Measurements from ENCODE around the gene PDE6B.

PDE6B gene

DNA sequence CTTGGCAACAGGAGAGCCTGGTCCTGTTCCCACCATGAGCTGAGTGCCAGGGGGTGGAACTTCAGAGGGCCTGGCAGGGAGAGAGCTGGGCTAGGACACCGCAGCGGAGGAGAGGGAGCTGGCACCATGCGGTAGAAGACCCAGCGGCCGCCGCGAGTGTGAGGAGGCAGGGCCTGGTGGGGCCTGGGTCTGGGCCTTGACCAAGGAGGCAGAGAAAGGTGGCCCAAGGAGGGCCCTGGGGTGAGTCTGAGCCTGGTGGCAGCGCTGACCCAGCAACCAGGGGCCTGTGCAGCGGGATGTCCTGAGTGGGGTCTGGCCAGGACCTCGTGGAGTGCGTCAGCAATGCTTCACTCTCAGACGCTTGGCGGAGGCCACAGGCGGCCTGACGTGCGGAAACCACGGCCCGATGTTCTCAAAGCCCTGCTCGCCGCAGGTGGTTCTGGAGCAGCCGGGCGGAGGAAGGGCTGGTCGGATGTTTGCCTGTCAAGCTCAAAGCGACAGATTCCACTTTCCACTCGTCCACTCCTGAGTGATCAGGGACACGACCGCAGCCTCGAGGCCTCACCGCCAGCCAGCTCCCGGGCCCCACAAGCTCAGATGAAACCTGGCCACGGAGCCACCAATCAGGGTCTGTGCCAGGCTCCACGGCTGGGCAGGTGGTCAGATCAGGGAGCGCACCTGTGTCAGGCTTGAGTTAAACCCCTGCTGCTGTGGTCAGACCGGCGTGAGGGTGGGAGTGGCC, 27.9 kb downstream of the PDE6B start:
- no peak overlapping the region for H3K4me3 ChIP-seq (ENCODE audit: low read length)
- DNase-seq (ENCODE audit: low read depth, low spot score), result no peak

DNA sequence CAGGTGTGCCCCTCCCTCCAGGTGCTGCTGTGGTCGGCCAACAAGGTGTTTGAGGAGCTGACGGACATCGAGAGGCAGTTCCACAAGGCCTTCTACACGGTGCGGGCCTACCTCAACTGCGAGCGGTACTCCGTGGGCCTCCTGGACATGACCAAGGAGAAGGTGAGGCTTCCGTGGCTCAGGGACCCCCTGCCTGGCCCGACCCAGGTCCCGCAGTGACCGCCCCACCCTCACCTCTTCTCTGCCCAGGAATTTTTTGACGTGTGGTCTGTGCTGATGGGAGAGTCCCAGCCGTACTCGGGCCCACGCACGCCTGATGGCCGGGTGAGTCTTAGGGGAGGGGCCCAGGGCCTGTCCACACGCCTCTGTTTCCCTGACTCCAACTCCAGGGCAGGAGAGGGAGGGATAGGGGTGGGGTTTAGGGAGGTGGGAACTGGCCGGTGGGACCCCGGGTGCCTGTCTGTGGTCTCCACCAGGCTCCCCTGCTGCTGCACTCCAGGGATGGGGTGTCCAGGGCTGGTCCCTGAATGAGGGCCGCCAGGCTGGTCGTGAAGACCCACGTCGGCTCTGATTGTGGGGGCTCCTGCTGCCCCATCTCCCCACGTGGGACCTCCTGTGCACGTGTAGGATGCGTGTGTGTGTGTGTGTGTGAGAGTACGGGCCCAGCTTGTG, 28.6 kb downstream of the PDE6B start:
- DNase-seq (ENCODE audit: low read depth, low spot score), result no peak
- no peak overlapping the region for H3K4me3 ChIP-seq (ENCODE audit: low read length)

DNA sequence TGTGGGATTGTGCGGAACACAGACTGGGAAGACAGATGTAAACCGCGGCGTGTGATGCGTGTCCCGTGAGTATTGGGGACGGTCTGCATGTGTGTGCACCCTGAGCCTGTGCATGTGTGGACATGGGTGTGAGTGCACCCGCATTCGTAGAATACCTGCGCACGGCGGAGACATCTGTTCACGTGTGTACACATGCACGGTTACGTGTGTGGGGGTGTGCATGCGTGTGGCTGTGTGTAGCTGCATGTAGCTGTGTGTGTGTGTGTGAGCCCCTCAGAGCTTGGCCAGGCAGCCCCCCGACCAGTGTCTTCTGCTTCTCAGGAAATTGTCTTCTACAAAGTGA, 29.1 kb downstream of the PDE6B start:
- no peak overlapping the region for H3K4me3 ChIP-seq (ENCODE audit: low read length)
- DNase-seq (ENCODE audit: low read depth, low spot score), result no peak

DNA sequence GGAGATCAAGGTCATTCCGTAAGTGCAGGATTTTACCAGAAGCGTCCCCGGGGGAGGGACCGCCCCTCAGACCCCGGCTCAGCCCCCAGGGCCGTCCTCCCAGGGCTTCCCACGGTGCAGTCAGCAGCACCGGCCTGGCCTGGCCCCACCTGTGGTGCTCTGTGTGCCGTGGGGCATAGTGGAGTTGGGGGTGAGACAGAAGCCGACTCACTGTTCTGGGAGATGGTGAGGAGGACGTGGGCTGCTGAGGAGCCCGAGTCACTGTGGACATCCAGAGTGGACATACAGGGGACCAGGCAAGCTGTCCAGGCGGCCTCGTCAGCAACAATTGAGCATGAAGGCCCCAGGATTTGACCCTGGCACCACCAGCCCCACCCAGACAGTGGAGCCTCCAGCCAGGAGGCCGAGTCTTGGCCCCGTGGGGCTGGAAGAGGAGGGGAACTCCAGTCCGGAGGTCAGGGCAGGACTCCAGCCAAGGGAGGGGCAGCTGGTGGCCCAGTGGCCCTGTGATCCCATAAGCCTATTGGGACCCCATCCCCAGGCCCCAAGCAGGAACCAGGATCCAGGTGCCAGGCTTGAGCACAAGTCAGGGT, 29.6 kb downstream of the PDE6B start:
- H3K4me3 ChIP-seq (ENCODE audit: low read length), result no peak overlapping the region
- no peak for DNase-seq (ENCODE audit: low read depth, low spot score)

DNA sequence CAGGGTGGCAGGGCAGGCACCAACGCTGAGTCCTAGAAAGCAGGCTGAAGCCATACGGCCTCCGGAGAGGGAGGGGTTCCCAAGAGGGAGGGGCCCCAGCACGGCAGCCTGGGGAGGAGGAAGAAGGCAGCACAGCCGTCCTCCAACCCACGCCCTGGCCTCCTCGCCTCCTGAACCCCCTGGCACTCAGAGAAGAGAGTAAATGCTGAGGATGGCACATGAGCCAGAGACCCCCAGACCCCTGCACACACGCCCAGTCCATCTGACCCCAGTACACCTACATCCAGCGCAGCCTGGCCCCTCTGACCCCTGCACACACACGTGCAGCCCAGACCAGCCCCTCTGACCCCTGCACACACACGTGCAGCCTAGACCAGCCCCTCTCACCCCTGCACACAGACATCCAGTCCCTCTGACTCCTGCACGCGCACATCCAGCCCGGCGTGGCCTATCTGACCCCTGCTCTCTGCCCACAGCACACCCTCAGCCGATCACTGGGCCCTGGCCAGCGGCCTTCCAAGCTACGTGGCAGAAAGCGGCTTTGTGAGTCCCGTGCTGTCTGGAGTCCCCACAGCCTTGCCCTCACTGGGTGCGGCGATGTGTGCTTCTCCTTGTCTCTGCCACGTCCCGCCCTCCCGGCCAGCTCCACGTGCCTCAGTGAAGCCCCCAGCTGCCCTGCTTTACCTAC, 30.2 kb downstream of the PDE6B start:
- no peak overlapping the region for H3K4me3 ChIP-seq (ENCODE audit: low read length)

DNA sequence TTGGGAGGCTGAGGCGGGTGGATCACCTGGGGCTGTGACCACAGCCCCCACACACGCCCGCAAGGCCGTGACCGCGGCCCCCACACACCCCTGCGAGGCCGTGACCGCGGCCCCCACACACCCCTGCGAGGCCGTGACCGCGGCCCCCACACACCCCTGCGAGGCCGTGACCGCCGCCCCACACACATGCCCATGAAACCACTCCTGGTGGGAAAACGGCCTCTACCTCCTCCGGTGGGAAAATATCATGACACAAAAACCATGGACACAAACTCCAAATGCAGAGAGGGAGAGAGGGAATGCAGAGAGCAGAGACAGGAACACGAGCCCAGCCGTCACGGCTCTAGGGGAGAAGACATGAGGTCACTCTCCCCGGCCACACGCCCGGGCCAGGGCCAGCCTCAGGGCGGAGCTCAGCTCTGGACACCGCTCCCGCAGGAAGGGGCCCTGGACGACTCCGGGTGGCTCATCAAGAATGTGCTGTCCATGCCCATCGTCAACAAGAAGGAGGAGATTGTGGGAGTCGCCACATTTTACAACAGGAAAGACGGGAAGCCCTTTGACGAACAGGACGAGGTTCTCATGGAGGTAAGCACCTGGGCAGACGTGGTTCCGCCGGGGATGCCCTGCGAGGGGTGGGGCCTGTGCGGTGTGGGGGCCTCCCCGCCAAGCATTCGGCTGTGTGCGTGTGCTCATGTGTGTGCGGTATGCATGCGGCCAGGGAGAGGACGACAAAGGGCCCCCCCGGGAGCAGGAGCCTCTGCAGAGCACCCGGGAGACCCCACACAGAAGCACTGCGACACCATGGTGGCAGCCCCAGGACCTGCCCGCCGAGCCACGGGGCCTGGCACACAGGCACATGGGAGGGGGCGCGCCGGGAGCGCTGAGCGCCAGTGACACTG, 31.3 kb downstream of the PDE6B start:
- DNase-seq (ENCODE audit: low read depth, low spot score), result no peak
- H3K4me3 ChIP-seq (ENCODE audit: low read length), result no peak overlapping the region

More for the DNA sequence above, 30.2 kb downstream of the PDE6B start:
- no peak for DNase-seq (ENCODE audit: low read depth, low spot score)

DNA sequence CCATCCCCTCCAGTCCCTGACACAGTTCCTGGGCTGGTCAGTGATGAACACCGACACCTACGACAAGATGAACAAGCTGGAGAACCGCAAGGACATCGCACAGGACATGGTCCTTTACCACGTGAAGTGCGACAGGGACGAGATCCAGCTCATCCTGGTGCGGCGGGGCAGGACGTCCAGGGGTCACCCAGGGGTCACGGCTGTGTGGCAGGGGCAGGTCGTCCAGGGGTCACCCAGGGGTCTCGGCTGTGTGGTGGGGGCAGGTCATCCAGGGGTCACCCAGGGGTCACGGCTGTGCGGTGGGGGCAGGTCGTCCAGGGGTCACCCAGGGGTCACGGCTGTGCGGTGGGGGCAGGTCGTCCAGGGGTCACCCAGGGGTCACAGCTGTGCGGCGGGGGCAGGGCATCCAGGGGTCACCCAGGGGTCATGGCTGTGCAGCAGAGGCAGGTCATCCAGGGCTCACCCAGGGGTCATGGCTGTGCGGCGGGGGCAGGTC, 32.0 kb downstream of the PDE6B start:
- DNase-seq (ENCODE audit: low read depth, low spot score), result no peak
- no peak overlapping the region for H3K4me3 ChIP-seq (ENCODE audit: low read length)

DNA sequence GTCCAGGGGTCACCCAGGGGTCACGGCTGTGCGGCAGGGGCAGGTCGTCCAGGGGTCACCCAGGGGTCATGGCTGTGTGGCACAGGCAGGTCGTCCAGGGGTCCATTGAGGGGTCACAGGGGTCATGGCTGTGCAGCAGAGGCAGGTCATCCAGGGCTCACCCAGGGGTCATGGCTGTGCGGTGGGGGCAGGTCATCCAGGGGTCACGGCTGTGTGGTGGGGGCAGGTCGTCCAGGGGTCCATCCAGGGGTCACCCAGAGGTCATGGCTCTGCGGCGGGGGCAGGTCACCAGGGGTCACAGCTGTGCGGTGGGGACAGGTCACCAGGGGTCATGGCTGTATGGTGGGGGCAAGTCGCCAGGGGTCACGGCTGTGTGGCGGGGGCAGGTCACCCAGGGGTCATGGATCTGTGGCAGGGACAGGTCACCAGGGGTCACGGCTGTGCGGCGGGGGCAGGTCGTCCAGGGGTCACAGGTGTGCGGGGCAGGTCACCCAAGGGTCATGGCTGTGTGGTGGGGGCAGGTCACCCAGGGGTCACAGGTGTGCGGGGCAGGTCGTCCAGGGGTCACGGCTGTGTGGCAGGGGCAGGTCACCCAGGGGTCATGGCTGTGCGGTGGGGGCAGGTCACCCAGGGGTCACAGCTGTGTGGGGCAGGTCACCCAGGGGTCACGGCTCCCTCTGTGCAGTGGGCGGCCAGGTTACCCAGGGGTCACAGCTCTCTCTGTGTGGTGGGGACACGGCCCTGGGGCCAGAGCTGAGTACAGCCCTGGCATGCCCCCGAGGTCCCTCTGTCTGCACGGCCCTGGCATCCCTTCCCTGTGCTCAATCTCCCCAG, 32.7 kb downstream of the PDE6B start:
- no peak for DNase-seq (ENCODE audit: low read depth, low spot score)
- no peak overlapping the region for H3K4me3 ChIP-seq (ENCODE audit: low read length)

DNA sequence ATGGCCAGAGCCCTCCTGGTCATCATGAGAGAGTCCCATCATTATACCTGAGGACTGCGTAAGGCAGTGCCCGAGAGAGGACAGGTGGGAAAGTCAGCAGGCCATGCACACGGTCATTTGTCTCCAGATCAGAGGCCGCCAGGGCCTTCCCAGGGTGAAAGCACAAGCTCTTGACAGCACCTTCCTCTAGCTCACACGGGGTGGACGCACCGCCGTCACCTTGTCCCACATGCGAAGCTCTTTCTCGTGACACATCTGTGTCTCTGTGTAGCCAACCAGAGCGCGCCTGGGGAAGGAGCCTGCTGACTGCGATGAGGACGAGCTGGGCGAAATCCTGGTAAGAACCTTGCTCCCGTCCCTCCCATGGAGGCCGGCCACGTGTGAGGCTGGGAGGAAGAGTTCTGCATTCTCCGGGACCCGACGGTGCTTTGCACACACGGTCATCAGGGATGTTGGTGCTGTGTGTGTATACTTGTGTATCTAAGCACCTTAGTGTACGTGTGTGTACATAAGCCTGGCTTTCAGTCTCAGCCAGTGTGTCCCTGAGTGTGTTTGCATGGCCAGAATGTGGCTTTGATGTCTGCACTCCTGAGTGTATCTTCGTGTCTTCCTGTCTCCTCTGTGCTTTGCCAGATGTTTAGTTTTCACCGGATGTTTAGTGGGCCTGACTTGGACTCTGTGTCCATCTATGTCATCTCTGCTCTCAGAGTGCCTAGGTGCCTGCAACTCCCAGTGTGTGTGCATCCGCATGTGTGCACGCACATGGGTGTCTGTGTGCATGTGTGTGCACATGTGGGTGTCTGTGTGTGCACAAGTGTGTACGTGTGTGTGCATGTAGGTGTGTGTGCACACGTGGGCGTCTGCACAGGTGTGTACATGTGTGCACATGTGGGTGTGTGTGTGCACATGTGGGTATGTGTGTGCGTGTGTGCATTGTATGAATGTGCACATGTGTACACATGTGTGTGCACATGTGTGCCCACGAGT, 33.6 kb downstream of the PDE6B start:
- no peak overlapping the region for H3K4me3 ChIP-seq (ENCODE audit: low read length)
- no peak for DNase-seq (ENCODE audit: low read depth, low spot score)

DNA sequence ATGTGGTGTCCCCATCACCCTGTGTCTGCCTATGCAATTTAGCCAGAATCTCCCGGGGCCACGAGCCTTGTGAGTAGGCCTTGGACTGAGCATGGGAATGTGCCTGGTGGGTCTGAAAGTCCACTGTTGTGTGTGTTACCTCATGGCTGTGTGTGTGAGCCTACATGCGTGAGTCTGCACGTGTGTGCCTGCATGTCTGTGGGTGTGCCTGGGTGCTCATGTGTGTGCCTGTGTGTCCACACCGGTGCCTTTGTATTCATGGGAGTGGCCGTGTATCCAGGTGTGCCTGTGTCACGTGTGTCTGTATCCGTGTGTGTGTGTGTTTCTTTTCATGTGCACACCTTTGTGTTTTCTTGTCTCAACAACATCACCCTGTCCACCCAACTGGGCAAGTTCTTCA, 34.5 kb downstream of the PDE6B start:
- H3K4me3 ChIP-seq (ENCODE audit: low read length), result no peak overlapping the region
- no peak for DNase-seq (ENCODE audit: low read depth, low spot score)

DNA sequence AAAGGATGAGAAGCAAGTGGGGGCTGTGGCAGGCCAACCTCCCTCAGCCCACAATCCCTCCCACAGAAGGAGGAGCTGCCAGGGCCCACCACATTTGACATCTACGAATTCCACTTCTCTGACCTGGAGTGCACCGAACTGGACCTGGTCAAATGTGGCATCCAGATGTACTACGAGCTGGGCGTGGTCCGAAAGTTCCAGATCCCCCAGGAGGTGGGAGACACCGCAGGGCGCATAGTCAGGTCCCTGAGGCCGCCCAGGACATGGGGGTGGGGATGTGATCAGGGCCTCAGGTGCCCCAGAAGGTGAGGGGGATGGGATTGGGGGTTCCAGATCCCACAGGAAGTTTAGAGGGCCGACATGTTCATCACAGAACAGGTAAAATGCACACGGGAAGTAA, 35.0 kb downstream of the PDE6B start:
- H3K4me3 ChIP-seq (ENCODE audit: low read length), result no peak overlapping the region
- no peak for DNase-seq (ENCODE audit: low read depth, low spot score)

DNA sequence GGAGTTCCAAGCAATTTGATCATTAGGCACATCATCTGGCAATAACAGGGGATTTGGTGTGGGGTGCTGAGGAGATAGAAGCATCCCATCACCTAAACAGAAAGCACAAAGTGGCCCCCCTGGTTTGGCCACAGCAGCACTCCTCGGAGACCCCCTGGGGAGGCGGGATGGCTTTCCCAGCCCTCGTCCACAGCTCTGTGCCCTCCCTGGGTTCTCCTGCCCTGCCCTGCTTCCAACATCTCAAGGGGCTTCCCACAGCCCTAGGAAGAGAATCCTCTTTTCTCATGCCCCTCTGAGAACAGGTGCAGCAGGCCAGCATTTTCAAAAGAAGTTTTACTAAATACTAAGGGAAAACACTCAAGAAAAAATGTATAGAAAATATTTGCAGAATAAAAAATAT, 35.9 kb downstream of the PDE6B start:
- H3K4me3 ChIP-seq (ENCODE audit: low read length), result no peak overlapping the region
- DNase-seq (ENCODE audit: low read depth, low spot score), result no peak

DNA sequence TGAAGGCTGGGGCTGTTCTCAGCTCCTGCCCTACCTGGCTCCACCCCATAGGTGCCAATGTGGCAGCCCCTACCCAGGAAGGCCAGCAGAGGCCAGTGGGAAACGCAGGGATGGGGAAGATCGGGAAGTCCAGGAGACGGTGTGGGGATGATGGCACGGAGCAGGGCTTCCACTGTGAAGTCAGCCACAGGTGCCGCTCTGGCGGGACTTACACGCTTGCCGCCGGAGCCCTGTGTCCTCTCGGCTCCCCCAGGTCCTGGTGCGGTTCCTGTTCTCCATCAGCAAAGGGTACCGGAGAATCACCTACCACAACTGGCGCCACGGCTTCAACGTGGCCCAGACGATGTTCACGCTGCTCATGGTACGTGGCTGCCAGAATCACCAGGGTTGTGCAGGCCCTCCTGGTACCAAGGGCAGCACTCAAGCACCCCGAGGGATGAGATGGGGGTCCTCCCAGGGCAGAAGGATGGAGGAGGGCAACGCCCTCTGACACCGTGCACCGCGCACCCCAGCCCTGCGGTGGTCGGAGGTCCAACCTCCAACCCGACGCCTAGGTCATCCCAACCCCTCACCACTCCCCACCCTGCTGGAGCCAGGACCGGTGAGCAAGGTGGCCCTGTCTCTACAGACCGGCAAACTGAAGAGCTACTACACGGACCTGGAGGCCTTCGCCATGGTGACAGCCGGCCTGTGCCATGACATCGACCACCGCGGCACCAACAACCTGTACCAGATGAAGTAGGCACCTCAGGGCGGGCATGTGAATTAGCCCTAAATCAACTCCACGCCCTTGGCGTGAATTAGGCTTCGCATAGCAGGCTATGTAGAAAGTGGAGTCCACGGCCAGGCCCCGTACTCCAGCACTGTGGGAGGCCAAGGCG, 36.7 kb downstream of the PDE6B start:
- H3K4me3 ChIP-seq (ENCODE audit: low read length), result no peak overlapping the region

DNA sequence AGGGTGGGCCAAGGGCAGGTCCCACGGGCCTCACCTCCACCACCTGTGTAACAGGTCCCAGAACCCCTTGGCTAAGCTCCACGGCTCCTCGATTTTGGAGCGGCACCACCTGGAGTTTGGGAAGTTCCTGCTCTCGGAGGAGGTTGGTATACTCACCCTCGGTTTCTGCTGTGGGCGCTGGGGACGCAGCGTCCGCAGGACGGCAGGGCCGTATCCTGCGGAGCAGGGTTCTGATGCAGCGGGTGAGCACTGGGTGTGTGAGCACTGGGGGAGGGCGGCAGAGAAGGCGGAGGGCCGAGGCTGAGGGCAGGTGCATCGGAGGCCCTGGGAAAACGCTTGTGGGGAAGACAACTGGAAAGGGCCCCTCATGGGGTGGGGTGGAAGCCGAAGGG, 37.7 kb downstream of the PDE6B start:
- H3K4me3 ChIP-seq (ENCODE audit: low read length), result peak overlapping the region; percentile 61
- DNase-seq (ENCODE audit: low read depth, low spot score), result no peak

More for the DNA sequence above, 36.7 kb downstream of the PDE6B start:
- no peak for DNase-seq (ENCODE audit: low read depth, low spot score)

DNA sequence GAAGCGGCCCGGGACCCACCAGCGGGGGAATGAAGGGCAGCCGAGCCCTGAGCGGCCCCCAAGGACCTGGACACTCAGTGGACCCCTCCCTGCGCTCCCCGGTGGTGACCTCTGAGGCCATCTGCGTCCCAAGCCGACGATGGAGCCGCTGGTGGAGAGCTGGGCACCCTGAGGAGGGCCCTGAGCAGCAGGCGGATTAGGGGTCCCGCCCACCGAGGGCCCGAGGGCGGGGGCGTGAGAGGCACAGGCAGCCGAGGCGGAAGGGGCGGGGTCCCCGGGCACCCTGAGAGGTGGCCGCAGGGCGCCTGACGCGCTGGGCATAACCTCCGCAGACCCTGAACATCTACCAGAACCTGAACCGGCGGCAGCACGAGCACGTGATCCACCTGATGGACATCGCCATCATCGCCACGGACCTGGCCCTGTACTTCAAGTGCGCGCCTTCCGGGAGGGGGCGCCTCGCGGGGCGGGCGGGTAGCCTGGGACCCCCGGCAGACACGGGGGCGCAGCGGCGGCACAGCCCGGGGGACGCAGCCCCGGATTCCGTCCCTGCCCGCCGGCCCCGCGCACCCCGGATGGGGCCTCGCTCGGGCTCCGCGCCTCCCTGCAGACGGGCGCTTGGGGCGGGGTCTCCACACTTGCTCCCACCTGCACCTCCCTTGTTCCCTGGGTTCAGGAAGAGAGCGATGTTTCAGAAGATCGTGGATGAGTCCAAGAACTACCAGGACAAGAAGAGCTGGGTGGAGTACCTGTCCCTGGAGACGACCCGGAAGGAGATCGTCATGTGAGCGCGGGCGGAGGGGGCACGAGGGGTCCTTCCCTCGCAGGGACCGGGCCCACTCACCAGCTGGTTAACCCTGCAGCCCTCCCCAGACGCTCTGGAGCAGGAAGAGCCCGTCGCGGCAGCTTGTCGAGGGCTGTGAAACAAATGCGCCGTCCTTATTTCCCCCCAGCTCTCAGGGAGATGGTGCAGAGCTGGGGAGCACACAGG, 38.4 kb downstream of the PDE6B start:
- DNase-seq (ENCODE audit: low read depth, low spot score), result peak; percentile 69
- H3K4me3 ChIP-seq (ENCODE audit: low read length), result peak overlapping the region; percentile 61

Data from Jurkat, Clone E6-1 (cell line).